Stomach (tissue), 4 donors: ENCODE measurements around the gene FRMD8.

Source experiments
- EP300 ChIP-seq: sonication (generic); formaldehyde crosslinking; IDR thresholded peaks from one replicate; pipeline ENCODE4 v1.6.1; 2017; ENCODE audit warnings: antibody characterized with exemption
- POLR2A ChIP-seq, 4 donors: fragments of 450-650 bp; IDR thresholded peaks; one replicate each; pipeline ENCODE4 v1.6.1; 2016; ENCODE audit warnings: antibody characterized with exemption in 4 of 4, control low read depth in 2 of 4, mild to moderate bottlenecking in 1 of 4, moderate library complexity in 1 of 4
- POLR2AphosphoS5 ChIP-seq, 3 donors: sonication (generic); formaldehyde crosslinking; IDR thresholded peaks; one replicate each; pipeline ENCODE4 v1.6.1; 2016; ENCODE audit warnings: antibody characterized with exemption in 3 of 3
- TF ChIP-seq, protein P1 (sequence below), 7 experiments: fragments of 450-650 bp in 4 of 7; fragments of 200-600 bp in 3 of 7; sonication (generic) in 3 of 7; IDR thresholded peaks; one replicate each; pipeline ENCODE4 v1.5.1; 2016 to 2019; ENCODE audit warnings: antibody characterized with exemption in 7 of 7, control low read depth in 2 of 7, mild to moderate bottlenecking in 1 of 7

- TF ChIP-seq, protein P1, sequence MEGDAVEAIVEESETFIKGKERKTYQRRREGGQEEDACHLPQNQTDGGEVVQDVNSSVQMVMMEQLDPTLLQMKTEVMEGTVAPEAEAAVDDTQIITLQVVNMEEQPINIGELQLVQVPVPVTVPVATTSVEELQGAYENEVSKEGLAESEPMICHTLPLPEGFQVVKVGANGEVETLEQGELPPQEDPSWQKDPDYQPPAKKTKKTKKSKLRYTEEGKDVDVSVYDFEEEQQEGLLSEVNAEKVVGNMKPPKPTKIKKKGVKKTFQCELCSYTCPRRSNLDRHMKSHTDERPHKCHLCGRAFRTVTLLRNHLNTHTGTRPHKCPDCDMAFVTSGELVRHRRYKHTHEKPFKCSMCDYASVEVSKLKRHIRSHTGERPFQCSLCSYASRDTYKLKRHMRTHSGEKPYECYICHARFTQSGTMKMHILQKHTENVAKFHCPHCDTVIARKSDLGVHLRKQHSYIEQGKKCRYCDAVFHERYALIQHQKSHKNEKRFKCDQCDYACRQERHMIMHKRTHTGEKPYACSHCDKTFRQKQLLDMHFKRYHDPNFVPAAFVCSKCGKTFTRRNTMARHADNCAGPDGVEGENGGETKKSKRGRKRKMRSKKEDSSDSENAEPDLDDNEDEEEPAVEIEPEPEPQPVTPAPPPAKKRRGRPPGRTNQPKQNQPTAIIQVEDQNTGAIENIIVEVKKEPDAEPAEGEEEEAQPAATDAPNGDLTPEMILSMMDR (IDR thresholded peaks at IDR 0.05): no peak
- TF ChIP-seq POLR2A (IDR thresholded peaks at IDR 0.05) (no peak), EP300 (no peak), POLR2AphosphoS5 (IDR thresholded peaks at IDR 0.05) (no peak)
Observed at GRCh38 chr11:65355776-65356393, 30.6 kb upstream of the FRMD8 start.
